Neural crest cell (in vitro differentiated cells): Measurements from ENCODE around the gene ZNF555. TPM values are rescaled to one million over a fixed set of nuclear protein-coding genes. Genes with fewer than 3 reads are reported as not detected.

Experiments
- DNase-seq: peaks from one replicate; pipeline ENCODE4 v3.0.0; 2021; ENCODE audit warnings: low read depth, mixed read lengths, low spot score
- H3K27ac Mint-ChIP-seq: one replicate; pipeline ENCODE4 v1.8.0; 2021; ENCODE audit warnings: mild to moderate bottlenecking, mixed read lengths; ENCODE audit not compliant: unreplicated experiment
- H3K27me3 Mint-ChIP-seq: 2 replicates; pipeline ENCODE4 v1.8.0; 2021; ENCODE audit warnings: low read depth, mild to moderate bottlenecking, mixed read lengths
- H3K36me3 Mint-ChIP-seq: 2 replicates; pipeline ENCODE4 v1.8.0; 2021; ENCODE audit warnings: low read depth, mild to moderate bottlenecking, mixed read lengths
- H3K4me1 Mint-ChIP-seq: 2 replicates; pipeline ENCODE4 v1.8.0; 2021; ENCODE audit warnings: mixed read lengths
- H3K4me3 Mint-ChIP-seq: one replicate; pipeline ENCODE4 v1.8.0; 2021; ENCODE audit warnings: mild to moderate bottlenecking, mixed read lengths
- H3K9me3 Mint-ChIP-seq: 2 replicates; pipeline ENCODE4 v1.8.0; 2021; ENCODE audit warnings: mixed read lengths
- total RNA-seq: library from RNA; stranded (reverse); gene quantifications from 2 replicates; pipeline ENCODE4 v1.2.1, GENCODE V29; 2021
- TF ChIP-seq, protein P1 (sequence below): fragments of 200-600 bp; sonication (generic); conservative IDR thresholded peaks from 2 replicates; pipeline ENCODE4 v1.5.0; 2021; ENCODE audit warnings: antibody characterized with exemption, mild to moderate bottlenecking

ZNF555 gene
- total RNA-seq, 1 donor from 2014 or later = 10.5 TPM

DNA sequence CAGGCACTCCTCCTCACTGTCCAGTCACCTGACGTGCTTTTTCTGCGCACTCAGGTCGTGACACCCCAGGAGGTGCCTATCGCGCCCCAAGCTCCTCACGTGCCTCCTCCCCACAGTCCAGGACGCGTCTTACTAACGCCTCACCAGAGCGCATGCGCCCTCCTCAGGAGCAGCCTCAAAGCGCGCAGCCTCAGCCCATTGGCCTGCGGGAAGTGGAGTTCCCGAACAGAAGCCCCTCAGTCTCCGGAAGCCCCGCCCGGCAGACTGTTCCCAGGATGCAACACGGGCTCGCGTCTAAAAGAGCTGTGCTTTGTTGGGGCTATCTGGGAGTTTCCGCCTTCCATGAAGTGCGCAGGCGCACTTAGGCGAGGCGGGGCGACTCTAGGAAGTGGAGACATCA lies 17.6 kb downstream of the ZNF555 start:
- Mint-ChIP-seq H3K9me3 (peaks cover 27% of the 10 kb centered on the region), H3K4me1 (no peaks in the 10 kb centered on the region), H3K27me3 (no peaks in the 10 kb centered on the region), H3K27ac (no peak overlapping the region), H3K4me3 (no peak overlapping the region), H3K36me3 (peaks cover 44% of the 10 kb centered on the region)
- no peak for DNase-seq
- TF ChIP-seq, protein P1, sequence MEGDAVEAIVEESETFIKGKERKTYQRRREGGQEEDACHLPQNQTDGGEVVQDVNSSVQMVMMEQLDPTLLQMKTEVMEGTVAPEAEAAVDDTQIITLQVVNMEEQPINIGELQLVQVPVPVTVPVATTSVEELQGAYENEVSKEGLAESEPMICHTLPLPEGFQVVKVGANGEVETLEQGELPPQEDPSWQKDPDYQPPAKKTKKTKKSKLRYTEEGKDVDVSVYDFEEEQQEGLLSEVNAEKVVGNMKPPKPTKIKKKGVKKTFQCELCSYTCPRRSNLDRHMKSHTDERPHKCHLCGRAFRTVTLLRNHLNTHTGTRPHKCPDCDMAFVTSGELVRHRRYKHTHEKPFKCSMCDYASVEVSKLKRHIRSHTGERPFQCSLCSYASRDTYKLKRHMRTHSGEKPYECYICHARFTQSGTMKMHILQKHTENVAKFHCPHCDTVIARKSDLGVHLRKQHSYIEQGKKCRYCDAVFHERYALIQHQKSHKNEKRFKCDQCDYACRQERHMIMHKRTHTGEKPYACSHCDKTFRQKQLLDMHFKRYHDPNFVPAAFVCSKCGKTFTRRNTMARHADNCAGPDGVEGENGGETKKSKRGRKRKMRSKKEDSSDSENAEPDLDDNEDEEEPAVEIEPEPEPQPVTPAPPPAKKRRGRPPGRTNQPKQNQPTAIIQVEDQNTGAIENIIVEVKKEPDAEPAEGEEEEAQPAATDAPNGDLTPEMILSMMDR = no peak

DNA sequence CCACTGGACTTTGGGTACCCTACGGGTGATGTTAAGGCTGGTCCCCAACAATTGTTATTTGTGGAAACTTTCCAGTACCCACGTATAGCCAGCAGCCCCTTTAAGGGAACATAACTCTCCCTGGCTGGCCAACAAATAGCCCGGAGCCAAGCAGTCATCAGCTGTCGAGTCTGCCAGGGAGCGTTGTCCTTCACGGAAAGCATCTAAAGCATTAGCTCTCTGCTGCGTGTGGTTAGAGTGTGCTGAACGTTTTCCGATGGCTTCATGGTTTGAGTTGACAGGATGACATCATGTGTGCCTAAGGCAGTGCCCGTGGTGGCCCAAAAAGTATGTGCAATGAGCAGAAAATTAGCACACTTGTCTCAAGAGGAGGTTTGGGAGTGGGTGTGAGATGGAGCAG lies 22.5 kb downstream of the ZNF555 start:
- Mint-ChIP-seq H3K27ac (no peak overlapping the region), H3K4me1 (peaks cover 4% of the 10 kb centered on the region), H3K36me3 (peaks cover 7% of the 10 kb centered on the region), H3K9me3 (peaks cover 20% of the 10 kb centered on the region), H3K4me3 (no peak overlapping the region), H3K27me3 (peaks cover 4% of the 10 kb centered on the region)
- TF ChIP-seq, protein P1 = no peak
- no peak for DNase-seq

DNA sequence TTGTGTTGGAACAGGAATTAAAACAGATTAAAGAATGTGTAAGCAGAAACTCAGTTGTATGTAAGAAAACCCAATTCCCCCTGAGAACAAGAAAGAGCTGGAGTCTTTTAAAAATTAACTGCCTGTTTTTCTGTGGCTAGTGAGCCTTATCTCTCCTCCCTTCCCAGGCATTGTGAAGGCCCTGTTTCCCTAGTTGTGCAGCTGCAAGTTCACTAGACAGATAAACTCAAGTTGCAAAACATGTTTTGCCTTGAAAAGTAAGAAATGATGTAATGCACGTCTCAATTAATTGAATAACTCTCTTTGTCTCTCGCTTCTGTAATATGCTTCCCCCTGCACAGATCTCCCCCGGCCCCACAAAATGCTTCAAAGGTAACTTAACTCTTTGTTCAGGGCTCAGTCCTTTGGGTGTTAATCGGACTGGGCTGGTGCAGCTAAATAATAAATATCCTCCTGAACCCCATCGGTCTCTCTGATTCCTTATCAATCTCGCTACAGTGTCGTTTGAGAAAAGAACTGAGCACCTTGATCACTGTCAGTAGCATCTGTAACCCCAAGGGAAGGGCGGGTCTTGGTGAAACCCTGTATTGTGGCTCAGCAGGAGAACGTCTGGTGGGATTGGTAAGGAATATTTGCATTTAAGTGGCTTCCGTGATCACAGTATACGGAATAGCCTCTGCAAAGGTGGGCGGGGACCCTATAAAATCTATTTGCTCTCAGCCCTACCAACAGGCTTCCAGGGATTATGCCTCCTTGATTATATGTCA lies 24.2 kb downstream of the ZNF555 start:
- no peak for DNase-seq
- Mint-ChIP-seq H3K27ac (peak overlapping the region; percentile 70), H3K36me3 (peaks cover 3% of the 10 kb centered on the region), H3K27me3 (peaks cover 4% of the 10 kb centered on the region), H3K4me1 (peaks cover 4% of the 10 kb centered on the region), H3K9me3 (peaks cover 20% of the 10 kb centered on the region), H3K4me3 (no peak overlapping the region)
- TF ChIP-seq, protein P1 = no peak

DNA sequence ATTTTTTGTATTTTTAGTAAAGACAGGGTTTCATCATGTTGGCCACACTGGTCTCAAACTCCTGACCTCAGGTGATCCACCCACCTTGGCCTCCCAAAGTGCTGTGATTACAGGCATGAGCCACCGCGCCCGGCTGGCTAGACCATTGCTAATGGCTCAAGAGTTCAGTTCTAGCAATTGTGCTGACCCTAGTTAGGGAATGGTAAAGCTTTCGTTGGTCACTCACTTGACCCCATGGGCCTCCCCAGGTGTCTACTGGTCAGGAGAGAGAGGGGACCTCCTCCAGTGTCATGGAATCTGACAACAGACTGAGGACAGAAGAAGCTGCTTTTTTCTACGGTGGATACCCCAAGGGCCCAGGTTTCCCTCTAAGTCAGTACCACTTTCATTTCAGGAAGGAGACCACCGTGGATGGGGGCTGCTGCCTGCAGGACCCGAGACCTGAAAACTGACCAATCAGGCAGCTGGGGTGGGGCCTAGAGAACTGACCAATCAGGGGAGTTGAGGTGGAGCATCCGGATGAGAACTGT lies 25.3 kb downstream of the ZNF555 start:
- Mint-ChIP-seq H3K4me1 (peaks cover 4% of the 10 kb centered on the region), H3K27ac (no peak overlapping the region), H3K27me3 (peaks cover 4% of the 10 kb centered on the region), H3K4me3 (no peak overlapping the region), H3K36me3 (peaks cover 6% of the 10 kb centered on the region), H3K9me3 (peaks cover 25% of the 10 kb centered on the region)
- TF ChIP-seq, protein P1 = no peak
- no peak for DNase-seq

DNA sequence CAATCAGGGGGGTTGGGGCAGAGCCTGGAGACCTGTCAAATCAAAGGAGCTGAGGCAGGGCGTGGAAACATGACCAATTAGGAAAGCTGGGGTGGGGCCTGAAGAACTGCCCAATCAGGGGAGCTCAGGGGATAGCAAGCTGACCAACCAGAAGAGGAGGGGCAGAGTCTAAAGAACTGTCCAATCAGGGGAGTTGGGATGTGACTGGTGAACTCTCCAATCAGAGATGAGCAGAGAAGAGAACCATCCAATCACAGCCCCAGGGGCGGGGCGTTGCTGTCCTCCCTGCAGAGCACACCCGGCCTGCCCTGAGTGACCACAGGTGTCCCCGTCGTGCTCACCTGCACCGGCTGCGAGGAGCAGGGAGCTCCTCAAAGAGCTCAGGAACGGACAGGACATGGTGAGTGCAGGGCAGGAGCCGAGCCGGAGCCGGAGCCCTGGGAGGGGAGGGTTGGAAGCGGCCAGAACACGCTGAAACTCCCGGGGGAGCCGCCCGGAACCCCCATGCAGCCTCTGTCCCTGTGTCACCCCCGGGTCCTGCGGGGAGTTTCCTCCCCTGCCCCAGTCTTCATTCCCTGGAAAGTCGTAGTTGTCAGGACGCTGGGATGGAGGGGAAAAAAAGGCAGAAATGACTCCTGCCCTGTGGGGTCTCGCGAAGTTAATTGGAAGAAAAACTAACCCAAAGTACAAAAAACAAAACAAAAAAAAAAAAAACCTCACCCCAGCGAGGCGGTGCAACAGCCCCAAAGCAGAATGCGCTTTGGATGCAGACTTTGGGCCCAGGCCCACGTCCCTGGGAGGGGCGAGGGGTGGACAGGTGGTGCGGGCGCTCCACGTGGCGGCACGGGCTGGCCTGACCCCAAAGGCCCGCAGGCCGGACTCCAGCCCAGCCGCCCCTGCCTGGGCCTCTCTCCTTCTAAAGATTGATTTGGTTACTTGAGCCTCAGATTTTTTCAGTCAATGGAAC lies 26.0 kb downstream of the ZNF555 start, which contains the start of gene ZNF556:
Gene ZNF556, plus strand, starts transcription at position 311 of the 967 bp plus-strand sequence. Its CDS starts 87 bp downstream, at position 398.
- H3K27ac Mint-ChIP-seq = no peak within 1 kb of the TSS

More for the DNA sequence above, 26.0 kb downstream of the ZNF555 start, which contains the start of gene ZNF556:
- TF ChIP-seq, protein P1 = no peak
- Mint-ChIP-seq H3K27me3 (peaks cover 4% of the 10 kb centered on the region), H3K4me3 (no peak within 1 kb of the TSS), H3K9me3 (peaks cover 28% of the 10 kb centered on the region), H3K4me1 (peaks cover 4% of the 10 kb centered on the region), H3K36me3 (peaks cover 9% of the 10 kb centered on the region)
- no peak for DNase-seq
